ENCODE measurements around the gene APBA2.

APBA2 gene

DNA sequence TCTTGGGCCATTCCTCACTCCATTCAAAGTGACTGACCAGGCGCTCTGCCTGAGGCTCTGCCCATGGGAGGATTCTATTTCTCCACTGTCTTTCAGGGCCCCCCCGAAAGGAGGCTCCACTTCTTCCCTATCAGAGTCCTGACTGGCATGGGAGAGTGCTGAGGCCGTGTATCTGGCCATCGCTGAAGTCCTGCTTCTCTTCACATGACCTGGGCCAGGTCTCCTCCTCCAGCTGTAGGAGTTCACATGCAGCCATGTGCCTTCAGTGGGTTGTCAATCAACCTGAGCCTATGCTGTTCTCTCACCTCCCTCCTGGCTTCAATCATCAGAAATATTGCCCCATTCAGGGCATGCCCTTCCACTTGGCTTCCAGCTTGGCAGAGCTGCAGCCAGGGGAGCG lies 12.8 kb upstream of the APBA2 start:
- Histone ChIP-seq H3K9me3 (ENCODE audit: control insufficient read depth, low read length) (peaks cover 9% of the 10 kb centered on the region), H3K14ac (ENCODE audit: low read length in 2 of 2) (no peak overlapping the region), H2AFZ (ENCODE audit: low read depth, low read length) (no peak overlapping the region), H3K4me2 (ENCODE audit: low read length, poor library complexity, severe bottlenecking) (no peak overlapping the region), H3K4me1 (ENCODE audit: control insufficient read depth, insufficient read depth, low read depth, low read length) (peaks cover 1% of the 10 kb centered on the region), H3K36me3 (ENCODE audit: control insufficient read depth in 1 of 2, insufficient read depth in 2 of 2, low read depth in 1 of 2, low read length in 2 of 2) (no peaks in the 10 kb centered on the region), H4K91ac (ENCODE audit: low read length) (no peak overlapping the region), H3K23ac (ENCODE audit: low read length in 2 of 2) (no peak overlapping the region), H3K79me1 (replicated peaks; ENCODE audit: low read length, poor library complexity, severe bottlenecking) (no peaks in the 10 kb centered on the region), H4K8ac (ENCODE audit: low read length) (no peak overlapping the region), H2BK12ac (ENCODE audit: low read length in 2 of 2) (no peak overlapping the region), H3K9ac (ENCODE audit: low read length) (no peak overlapping the region), H3K27me3 (ENCODE audit: control insufficient read depth in 1 of 2, insufficient read depth in 1 of 2, low read length in 2 of 2) (peaks cover 0 to 12% of the 10 kb centered on the region in 2 experiments), H3K18ac (ENCODE audit: low read depth in 1 of 2, low read length in 2 of 2) (no peak overlapping the region), H2AK5ac (ENCODE audit: low read length, severe bottlenecking) (no peak overlapping the region), H3K27ac (ENCODE audit: low read length, poor library complexity, severe bottlenecking) (no peak overlapping the region), H2BK120ac (ENCODE audit: low read depth, low read length) (no peak overlapping the region), H3K4me3 (ENCODE audit: insufficient read depth in 1 of 2, low read depth in 1 of 2, low read length in 2 of 2) (no peak overlapping the region), H3K4ac (ENCODE audit: low read depth in 1 of 2, low read length in 2 of 2) (no peak overlapping the region), H2BK5ac (ENCODE audit: low read depth, low read length, poor library complexity, severe bottlenecking) (no peak overlapping the region), H2BK15ac (ENCODE audit: low read depth, poor library complexity, severe bottlenecking) (no peak overlapping the region)
- DNase-seq, result no peak
- 92% methylated on average over 5 of the region's 5 CpGs for WGBS

DNA sequence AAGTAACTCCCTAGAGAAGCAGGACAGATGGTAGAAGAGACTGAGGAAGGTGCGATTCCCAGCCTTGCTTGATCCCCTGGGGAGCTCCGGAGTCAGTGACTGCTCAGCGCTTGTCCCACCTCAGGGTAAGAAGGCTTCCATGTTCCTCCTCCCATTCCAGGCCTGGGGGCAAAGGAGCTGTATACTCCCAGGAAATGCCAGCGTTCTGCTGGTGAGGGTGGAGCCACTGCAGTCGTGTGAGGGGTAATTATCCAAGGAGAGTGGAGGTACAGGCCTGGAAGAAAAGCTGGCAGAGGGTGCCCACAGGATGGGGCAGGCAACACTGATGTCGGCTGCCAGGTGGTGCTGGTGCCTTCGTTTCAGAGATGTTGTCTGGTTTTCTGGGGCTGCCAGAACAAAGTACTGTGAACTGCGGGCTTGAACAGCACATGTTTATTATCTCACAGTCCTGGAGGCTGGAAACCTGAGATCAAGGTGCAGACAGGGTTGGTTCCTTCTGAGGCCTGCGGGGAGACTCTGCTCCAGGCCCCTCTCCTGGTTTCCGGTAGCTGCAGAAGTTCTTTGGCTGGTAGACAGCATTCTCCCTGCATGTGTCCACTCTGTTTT lies 12.1 kb upstream of the APBA2 start:
- no peak overlapping the region for H3K4me2 ChIP-seq (ENCODE audit: low read length, poor library complexity, severe bottlenecking)
- H3K79me1 ChIP-seq (replicated peaks; ENCODE audit: low read length, poor library complexity, severe bottlenecking), result no peaks in the 10 kb centered on the region
- no peak for DNase-seq
- H3K4me1 ChIP-seq (ENCODE audit: control insufficient read depth, insufficient read depth, low read depth, low read length), result peaks cover 1% of the 10 kb centered on the region
- WGBS, result 87% methylated on average over 10 of the region's 10 CpGs
- no peak overlapping the region for H3K14ac ChIP-seq (ENCODE audit: low read length in 2 of 2)
- H3K36me3 ChIP-seq (ENCODE audit: control insufficient read depth in 1 of 2, insufficient read depth in 2 of 2, low read depth in 1 of 2, low read length in 2 of 2), result no peaks in the 10 kb centered on the region
- H3K18ac ChIP-seq (ENCODE audit: low read depth in 1 of 2, low read length in 2 of 2), result no peak overlapping the region
- no peak overlapping the region for H4K8ac ChIP-seq (ENCODE audit: low read length)
- no peak overlapping the region for H3K23ac ChIP-seq (ENCODE audit: low read length in 2 of 2)
- no peak overlapping the region for H2AFZ ChIP-seq (ENCODE audit: low read depth, low read length)
- no peak overlapping the region for H3K4ac ChIP-seq (ENCODE audit: low read depth in 1 of 2, low read length in 2 of 2)
- no peak overlapping the region for H4K91ac ChIP-seq (ENCODE audit: low read length)
- H3K4me3 ChIP-seq (ENCODE audit: insufficient read depth in 1 of 2, low read depth in 1 of 2, low read length in 2 of 2), result no peak overlapping the region
- peaks cover 9% of the 10 kb centered on the region for H3K9me3 ChIP-seq (ENCODE audit: control insufficient read depth, low read length)
- no peak overlapping the region for H2BK12ac ChIP-seq (ENCODE audit: low read length in 2 of 2)
- no peak overlapping the region for H3K27ac ChIP-seq (ENCODE audit: low read length, poor library complexity, severe bottlenecking)
- no peak overlapping the region for H2AK5ac ChIP-seq (ENCODE audit: low read length, severe bottlenecking)
- H2BK5ac ChIP-seq (ENCODE audit: low read depth, low read length, poor library complexity, severe bottlenecking), result no peak overlapping the region
- no peak overlapping the region for H2BK120ac ChIP-seq (ENCODE audit: low read depth, low read length)
- no peak overlapping the region for H2BK15ac ChIP-seq (ENCODE audit: low read depth, poor library complexity, severe bottlenecking)
- H3K27me3 ChIP-seq (ENCODE audit: control insufficient read depth in 1 of 2, insufficient read depth in 1 of 2, low read length in 2 of 2), result peaks cover 0 to 12% of the 10 kb centered on the region in 2 experiments
- H3K9ac ChIP-seq (ENCODE audit: low read length), result no peak overlapping the region

DNA sequence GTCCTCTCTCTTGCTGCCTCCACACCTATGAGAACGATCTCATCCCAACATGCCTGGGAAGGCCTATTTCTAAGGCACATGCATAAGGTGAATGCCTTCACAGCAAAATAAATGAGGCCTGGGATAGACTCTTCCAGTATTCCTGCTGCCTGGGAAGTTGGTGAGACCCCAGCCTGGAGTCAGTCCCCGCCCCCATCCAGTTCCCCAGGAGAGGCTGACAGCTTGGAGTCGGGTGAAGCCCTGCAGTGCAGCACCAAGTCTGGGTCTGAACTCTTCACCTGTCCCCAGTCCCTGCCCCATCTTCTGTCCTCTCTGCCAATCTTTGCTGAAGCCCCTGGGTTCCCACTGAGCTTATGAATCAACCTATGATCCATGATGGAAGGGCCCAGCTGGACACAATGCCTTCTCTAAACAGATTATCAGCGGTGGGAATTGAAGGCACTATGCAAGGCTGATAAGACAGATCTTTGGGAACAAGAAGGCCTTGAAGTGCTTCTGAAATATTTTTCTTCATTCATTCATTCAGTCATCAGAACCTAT lies 10.2 kb upstream of the APBA2 start:
- Histone ChIP-seq H3K79me1 (replicated peaks; ENCODE audit: low read length, poor library complexity, severe bottlenecking) (no peaks in the 10 kb centered on the region), H3K9ac (ENCODE audit: low read length) (no peak overlapping the region), H3K4me1 (ENCODE audit: control insufficient read depth, insufficient read depth, low read depth, low read length) (peaks cover 1% of the 10 kb centered on the region), H2BK12ac (ENCODE audit: low read length in 2 of 2) (no peak overlapping the region), H4K91ac (ENCODE audit: low read length) (no peak overlapping the region), H2AFZ (ENCODE audit: low read depth, low read length) (no peak overlapping the region), H2BK5ac (ENCODE audit: low read depth, low read length, poor library complexity, severe bottlenecking) (no peak overlapping the region), H3K23ac (ENCODE audit: low read length in 2 of 2) (no peak overlapping the region), H3K14ac (ENCODE audit: low read length in 2 of 2) (no peak overlapping the region), H3K4me2 (ENCODE audit: low read length, poor library complexity, severe bottlenecking) (no peak overlapping the region), H3K27me3 (ENCODE audit: control insufficient read depth in 1 of 2, insufficient read depth in 1 of 2, low read length in 2 of 2) (peaks cover 0 to 18% of the 10 kb centered on the region in 2 experiments), H3K4ac (ENCODE audit: low read depth in 1 of 2, low read length in 2 of 2) (no peak overlapping the region), H2BK15ac (ENCODE audit: low read depth, poor library complexity, severe bottlenecking) (no peak overlapping the region), H2BK120ac (ENCODE audit: low read depth, low read length) (no peak overlapping the region), H3K36me3 (ENCODE audit: control insufficient read depth in 1 of 2, insufficient read depth in 2 of 2, low read depth in 1 of 2, low read length in 2 of 2) (no peaks in the 10 kb centered on the region), H3K9me3 (ENCODE audit: control insufficient read depth, low read length) (peaks cover 9% of the 10 kb centered on the region), H3K18ac (ENCODE audit: low read depth in 1 of 2, low read length in 2 of 2) (no peak overlapping the region), H3K4me3 (ENCODE audit: insufficient read depth in 1 of 2, low read depth in 1 of 2, low read length in 2 of 2) (no peak overlapping the region), H2AK5ac (ENCODE audit: low read length, severe bottlenecking) (no peak overlapping the region), H3K27ac (ENCODE audit: low read length, poor library complexity, severe bottlenecking) (no peak overlapping the region), H4K8ac (ENCODE audit: low read length) (no peak overlapping the region)
- DNase-seq, result no peak
- WGBS, result 69% methylated on average over 3 of the region's 4 CpGs

DNA sequence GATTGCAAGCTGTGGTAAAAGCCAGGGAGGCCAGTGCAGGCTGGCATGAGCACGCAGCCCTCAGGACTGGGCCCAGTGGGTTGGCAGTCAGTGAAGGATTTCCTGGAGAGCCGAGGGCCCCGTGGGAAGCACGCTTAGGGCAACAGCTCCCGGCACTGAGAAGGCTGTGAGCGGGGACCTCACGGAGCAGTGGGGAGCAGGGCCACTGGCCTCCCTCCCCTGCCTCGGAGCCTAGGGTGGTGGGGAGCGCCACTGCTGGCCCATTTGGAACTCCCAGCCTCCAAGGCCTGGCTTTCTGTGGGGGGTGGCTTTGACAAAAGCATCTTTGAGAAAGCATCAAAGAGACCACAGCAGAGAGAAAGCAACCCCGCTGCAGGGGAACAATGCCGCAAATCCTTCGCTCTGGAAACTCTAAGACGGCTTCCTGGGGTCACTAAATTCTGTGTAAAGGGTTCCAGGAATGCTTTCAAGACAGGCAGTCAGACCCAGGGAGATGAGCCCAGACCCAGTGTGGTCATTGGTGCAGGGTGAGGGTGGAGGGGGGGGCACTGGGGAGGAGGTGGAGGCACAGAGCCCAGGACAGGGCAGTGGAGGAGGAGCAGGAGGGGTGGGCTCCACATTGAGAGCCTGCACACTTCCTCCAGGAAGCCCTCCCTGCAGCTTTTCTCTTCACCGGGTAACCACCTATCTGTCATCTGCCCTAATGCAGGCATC lies 9.5 kb upstream of the APBA2 start:
- Histone ChIP-seq H3K4me1 (ENCODE audit: control insufficient read depth, insufficient read depth, low read depth, low read length) (peaks cover 1% of the 10 kb centered on the region), H4K8ac (ENCODE audit: low read length) (no peak overlapping the region), H3K27ac (ENCODE audit: low read length, poor library complexity, severe bottlenecking) (no peak overlapping the region), H2BK5ac (ENCODE audit: low read depth, low read length, poor library complexity, severe bottlenecking) (no peak overlapping the region), H4K91ac (ENCODE audit: low read length) (no peak overlapping the region), H3K18ac (ENCODE audit: low read depth in 1 of 2, low read length in 2 of 2) (no peak overlapping the region), H2BK12ac (ENCODE audit: low read length in 2 of 2) (no peak overlapping the region), H3K4me2 (ENCODE audit: low read length, poor library complexity, severe bottlenecking) (no peak overlapping the region), H2BK15ac (ENCODE audit: low read depth, poor library complexity, severe bottlenecking) (no peak overlapping the region), H3K4me3 (ENCODE audit: insufficient read depth in 1 of 2, low read depth in 1 of 2, low read length in 2 of 2) (no peak overlapping the region), H3K9me3 (ENCODE audit: control insufficient read depth, low read length) (peaks cover 7% of the 10 kb centered on the region), H2BK120ac (ENCODE audit: low read depth, low read length) (no peak overlapping the region), H3K23ac (ENCODE audit: low read length in 2 of 2) (no peak overlapping the region), H2AFZ (ENCODE audit: low read depth, low read length) (no peak overlapping the region), H3K9ac (ENCODE audit: low read length) (no peak overlapping the region), H2AK5ac (ENCODE audit: low read length, severe bottlenecking) (no peak overlapping the region), H3K79me1 (replicated peaks; ENCODE audit: low read length, poor library complexity, severe bottlenecking) (no peaks in the 10 kb centered on the region), H3K27me3 (ENCODE audit: control insufficient read depth in 1 of 2, insufficient read depth in 1 of 2, low read length in 2 of 2) (peaks cover 0 to 18% of the 10 kb centered on the region in 2 experiments), H3K14ac (ENCODE audit: low read length in 2 of 2) (no peak overlapping the region), H3K36me3 (ENCODE audit: control insufficient read depth in 1 of 2, insufficient read depth in 2 of 2, low read depth in 1 of 2, low read length in 2 of 2) (no peaks in the 10 kb centered on the region), H3K4ac (ENCODE audit: low read depth in 1 of 2, low read length in 2 of 2) (no peak overlapping the region)
- WGBS, result 69% methylated on average over 14 of the region's 14 CpGs
- no peak for DNase-seq
